ENCODE measurements around the gene HHATL.

DNA sequence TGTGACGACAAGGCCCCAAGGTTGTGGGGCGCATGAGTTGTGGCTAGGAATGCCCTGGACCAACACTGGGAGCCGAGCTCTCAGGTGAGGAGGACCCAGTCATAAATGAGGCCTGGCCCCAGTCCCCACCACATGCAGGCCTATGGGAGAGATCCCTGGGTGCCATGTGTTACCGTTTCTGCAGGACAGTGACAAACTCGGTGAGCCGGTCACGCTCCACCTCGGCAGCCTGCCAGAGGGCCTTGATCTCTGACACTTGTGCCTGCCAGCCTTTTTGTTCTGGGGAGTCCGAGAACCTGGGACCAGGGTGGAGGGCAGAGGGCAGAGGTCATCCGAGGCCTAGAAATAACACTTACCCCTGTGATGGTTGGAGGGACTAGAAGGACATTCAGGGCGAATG lies 27.7 kb upstream of the HHATL start:
- TF ChIP-seq ZNF384 (IDR thresholded peaks at IDR 0.05; ENCODE audit: borderline replicate concordance, low read depth, low read length) (no peak), E2F4 (IDR thresholded peaks at IDR 0.05; ENCODE audit: low read depth, low read length) (no peak)
